HG03460 (cell line): Measurements from ENCODE around the gene HOXB6.

Source experiments
- ATAC-seq: cut with Tn5 transposase; IDR thresholded peaks from one replicate; pipeline ENCODE4 v1.9.1; 2021; ENCODE audit not compliant: unreplicated experiment

The HOXB6 gene

DNA sequence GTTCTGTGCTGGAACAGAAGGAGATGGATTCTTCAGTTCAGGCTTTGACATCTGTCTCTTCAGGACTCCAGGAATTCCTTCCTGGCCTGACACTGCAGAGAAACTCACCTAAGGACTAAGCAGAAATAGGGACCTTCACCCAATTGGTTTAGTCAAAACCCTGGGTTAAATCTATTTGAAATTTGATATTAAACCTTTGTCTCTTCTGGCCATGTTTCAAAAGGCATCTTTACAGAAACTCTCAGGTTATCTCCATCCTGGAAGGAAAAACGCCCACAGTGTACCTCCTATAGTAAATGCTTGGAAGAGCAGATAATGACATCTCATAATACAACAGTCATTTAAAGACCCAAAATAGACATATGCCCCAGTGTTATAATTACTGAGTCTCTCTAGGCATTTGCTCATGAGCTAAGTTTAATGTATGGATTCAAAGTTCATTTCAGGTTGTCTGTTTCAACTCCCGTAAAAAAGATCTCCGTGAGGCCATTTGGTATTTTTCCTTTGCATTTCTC, 21.0 kb downstream of the HOXB6 start:
- ATAC-seq = no peak

DNA sequence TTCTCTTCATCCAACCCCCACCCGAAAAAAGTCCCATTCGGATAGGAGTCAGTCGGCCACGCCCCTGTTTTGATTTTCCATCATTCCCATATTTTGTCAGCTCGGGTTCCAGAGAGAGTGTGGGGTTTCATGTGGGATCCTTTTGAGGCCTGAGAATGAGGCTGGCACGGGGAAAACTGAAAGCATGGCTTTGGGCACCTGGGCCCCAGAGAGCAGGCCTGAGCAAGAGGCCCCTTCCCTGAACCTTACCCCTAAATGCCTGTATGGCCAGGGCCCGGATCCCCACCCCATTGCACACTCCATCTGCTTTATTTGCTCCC, 22.1 kb downstream of the HOXB6 start:
- no peak for ATAC-seq

DNA sequence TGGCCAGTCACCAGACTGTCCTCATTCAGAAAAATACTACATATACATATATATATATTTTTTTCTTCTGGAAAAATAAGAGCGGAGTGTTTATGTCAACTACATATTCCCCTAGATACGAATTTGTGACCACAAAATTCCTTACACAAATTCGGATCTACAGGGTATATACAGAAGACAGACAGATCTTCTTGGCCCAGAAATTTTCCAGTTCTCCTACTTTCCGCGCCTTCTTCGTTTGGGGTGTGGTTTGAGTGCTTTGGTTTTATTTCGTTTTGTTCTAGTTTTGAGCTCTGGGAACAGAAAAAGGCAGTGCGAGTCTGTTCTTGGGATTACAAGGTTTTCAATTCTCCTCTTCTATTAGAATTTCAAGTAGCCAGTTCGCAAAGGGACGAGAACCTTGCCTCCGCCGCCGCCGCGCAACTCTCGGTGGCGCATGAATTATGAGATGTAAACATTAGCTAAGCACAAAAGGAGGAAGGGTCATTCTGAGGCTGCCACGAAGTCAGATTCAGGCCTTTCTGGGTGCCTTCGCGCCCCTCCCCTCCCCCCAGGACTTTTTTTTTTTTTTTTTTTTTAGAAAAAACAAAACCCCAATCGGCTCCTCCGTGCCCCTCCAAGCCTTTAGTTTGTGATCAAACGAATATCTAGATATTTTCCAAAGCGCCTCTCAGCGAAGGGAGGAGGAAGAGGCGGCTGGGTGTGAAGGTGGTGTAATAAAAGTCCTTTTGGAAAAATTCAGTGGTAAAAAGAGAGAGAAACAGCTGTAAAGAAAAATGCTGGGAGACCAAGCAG, 24.8 kb downstream of the HOXB6 start:
- ATAC-seq = no peak

DNA sequence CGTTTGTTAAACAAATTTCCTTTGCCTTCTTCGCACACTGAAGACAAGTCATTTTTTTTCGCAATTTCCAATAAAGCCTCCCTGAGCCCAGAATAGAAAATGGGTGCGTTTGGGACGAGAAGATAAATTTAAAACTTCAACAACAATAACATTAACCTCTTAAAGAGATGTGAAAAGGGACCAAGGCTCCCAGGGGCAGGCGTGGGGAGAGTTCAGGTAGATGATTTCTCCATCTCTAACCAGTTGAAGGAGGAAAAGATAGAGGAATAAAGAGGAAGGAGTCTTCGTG, 25.4 kb downstream of the HOXB6 start:
- no peak for ATAC-seq

DNA sequence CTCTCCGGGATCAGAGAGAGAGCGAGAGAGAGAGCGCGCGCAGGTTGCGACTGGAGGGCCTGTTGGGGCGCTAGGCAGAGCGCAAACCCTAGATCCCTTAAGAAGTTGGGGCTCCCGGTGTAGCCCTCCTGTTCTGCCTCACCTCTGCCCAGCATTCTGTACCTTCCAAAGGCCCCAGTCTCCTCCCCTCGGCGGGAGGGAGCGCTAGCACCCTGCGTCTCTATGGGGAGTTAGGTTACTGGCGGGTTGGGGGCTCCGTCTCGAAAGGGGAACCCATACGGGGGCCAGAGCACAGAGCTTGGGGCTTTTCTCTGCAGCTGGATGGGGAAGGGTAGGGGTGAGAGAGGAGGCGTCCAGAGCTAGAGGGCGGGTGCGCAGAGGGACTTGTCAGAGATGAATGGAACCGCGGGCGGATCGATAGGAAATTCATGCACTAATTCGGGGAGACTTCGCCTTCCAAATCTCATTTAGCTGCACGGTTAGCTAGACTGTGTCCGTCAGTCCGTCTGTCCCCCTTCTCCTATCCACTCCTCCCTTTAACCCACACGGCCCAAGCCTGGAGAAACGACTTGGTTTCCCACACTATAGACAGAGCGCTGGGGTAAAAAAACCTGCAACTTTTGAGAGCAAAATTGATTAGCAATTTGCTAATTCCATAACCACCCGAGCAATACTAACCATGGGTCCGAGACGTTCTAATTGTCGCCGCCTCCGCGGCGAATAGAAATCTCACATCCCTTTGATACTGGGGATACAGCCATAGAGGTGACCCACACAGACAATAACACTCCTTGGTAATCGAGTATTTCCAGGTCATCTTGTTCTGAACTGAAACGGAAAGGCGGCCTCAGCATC, 25.9 kb downstream of the HOXB6 start:
- ATAC-seq = peak; percentile 5

DNA sequence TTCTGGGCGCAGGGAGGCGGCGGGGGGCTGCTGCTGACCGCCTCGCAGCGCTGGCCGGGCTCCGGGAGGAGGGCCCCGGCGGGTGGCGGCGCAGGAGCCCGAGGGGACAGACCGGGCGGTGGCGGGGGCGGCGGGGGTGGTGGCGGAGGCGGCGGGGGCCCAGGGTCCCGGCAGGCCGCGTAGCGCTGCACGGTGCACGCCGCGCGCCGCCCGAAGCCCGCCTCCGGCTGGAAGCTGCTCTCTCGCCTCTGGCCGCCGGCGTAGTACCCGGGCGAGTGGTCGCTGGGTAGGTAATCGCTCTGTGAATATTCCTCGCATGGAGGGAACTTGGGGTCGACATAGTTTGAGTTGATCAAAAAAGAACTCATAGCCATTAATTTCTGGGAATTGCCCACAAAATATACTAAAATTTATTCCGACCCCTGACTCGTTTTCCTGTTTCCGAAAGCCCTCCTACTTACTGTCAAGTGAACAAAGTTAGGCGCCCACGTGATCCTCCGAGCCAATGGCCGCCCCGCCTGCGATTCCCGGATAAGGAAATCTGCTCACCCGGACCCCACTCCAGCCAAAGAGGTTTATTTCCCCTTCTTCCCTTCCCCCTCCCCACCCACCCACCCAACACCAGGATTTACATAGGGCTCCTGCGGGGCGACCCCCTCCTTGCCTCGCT, 26.7 kb downstream of the HOXB6 start, which contains the start of gene HOXB4:
TSS of gene HOXB4 (minus strand) at position 405 of the 670 bp plus-strand sequence. CDS start at position 374, 31 bp downstream.
- peak; percentile 57 for ATAC-seq

DNA sequence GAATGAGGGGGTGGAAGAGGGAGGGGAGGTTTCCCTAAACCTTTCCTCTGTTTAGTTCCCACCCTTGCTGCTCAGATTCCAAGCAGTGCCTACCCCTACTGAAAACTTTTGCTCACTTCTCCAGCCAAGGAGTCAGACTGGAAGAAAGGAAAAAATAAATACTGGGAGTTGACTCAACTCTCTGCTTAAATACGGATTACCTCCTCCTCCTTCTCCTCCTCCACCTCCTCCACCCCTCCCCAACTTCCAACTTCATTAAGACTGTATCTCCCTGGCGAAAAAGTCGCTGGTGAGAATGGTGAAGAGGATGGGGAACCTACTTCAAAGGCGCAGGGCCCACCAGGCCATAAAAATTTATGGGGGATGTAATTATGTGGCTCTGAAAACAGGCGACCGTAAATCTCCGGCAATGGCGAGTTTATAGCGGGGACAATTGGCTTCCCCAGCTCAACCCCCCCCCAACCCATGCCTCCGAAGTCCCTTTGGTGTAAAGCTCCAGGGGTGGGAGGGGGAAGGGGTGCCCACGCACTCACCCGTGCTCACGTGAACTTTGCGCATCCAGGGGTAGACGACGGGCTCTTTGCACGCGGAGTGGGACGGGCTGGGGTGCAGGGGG, 27.3 kb downstream of the HOXB6 start:
- no peak for ATAC-seq

DNA sequence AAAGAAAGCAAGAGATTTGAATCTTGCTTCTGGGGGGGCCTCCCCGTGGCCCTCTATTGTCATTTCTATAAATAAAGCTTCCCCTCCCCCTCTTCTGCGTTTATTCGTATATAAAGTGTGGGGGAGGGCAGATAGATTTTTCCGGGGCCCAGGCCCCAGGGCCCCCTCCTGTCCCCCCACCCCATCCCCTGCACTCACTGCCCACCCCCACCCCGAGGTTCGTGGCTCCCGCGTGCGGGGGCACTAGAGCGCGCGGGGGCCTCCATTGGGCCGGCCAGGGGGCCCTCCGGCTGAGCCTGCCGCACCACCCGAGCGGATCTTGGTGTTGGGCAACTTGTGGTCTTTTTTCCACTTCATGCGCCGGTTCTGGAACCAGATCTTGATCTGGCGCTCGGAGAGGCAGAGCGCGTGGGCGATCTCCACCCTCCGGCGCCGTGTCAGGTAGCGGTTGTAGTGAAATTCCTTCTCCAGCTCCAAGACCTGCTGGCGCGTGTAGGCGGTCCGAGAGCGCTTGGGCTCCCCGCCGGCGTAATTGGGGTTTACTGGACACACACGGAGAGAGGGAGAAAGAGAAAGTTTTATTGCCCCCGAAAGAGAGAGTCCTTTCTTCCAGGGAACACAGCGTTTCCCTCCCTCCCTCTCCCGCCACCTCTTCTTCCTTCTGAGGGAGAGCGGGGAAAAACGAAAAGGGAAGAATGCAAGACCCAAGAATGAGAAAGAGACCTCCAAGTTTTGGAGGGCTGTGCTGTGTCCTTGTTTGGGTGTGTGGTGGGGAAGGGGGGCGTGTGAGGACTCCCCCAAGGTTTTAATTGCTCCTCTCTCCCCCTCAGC, 28.1 kb downstream of the HOXB6 start:
- ATAC-seq = no peak

DNA sequence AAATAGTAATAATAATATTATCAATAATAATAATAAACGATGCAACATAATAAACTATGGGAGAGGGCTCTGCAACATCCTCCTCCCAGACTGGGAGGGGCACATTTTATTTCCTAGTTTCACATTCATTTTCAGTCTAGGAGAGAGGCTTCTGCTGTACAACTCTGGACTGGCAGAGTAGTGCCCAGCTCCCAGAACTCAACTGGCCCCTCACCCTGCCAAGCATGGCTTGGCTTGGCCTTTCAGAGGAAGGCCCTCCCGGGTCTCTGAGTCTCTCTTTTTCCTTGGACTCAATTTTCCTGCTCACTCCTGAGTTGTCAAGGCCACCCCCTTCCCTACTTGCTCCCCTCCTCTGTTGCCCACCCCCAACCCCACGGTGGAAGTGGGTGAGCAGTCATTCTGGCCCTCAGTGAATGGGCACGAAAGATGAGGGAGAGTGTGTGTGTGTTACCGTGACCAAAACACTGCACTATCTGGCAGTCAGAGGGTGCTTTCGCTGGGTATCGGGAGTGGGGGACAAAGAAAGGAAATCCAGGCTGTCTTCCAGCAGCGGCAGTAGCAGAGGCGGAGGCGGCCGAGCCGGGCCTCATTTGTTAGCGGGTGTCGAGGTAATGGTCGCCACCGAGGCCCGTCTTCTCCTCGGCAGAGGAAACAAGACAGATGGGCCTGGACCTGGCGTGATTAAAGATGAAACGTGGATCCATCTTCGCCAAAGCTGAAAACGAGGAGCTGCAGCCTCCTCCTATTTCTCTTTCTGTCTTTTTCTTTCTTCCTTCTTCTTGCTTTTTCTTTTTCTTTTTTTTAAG, 28.9 kb downstream of the HOXB6 start:
- ATAC-seq = no peak

DNA sequence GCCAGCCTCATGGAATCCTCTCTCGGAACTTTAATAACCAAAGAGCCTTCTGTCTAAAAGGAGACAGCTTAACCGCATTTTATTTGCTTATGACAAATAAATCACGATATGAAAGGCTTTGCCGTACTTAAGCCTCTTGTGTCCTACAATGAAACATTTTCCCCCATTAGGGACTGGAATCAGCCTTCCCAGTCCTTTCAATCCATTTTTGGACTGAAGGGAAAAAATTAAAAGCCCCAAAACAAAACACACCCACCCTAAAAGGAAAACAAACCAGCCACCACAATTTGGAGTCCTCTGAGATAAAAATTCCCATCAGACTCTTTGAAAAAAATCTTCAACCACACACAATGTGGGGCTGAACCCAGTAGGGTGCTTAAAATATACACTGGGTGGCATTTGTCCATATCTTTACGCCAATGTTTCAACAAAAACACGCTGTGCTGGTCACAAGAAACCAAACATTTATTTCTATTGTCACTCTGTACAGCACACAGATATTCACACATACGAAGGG, 29.7 kb downstream of the HOXB6 start:
- ATAC-seq = no peak

DNA sequence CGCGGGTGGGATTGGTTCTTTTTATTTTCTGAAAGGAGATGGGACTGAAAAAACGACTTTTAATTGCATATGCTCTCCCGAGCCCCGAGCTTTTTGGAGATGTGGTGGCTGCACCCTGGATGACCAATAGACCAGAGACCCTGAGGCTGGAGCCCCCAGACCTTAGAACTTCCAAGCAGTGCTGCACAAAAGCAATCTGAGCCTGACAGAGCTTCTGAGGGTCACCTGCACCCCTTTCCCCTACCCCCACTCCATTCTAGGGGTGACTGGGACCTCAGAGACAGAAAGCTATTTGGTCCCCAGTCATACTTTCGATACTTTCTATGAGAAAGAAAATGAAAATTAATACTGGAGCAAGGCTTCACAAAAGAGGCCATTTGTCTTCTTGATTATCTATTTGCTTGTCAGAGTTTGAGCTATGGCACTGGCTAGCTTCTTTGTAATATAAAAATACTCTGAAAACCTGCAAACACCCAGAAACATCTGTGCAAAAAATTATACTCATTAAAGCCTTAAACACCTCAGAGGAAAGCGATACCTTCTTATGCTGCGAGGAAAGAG, 30.2 kb downstream of the HOXB6 start:
- no peak for ATAC-seq

DNA sequence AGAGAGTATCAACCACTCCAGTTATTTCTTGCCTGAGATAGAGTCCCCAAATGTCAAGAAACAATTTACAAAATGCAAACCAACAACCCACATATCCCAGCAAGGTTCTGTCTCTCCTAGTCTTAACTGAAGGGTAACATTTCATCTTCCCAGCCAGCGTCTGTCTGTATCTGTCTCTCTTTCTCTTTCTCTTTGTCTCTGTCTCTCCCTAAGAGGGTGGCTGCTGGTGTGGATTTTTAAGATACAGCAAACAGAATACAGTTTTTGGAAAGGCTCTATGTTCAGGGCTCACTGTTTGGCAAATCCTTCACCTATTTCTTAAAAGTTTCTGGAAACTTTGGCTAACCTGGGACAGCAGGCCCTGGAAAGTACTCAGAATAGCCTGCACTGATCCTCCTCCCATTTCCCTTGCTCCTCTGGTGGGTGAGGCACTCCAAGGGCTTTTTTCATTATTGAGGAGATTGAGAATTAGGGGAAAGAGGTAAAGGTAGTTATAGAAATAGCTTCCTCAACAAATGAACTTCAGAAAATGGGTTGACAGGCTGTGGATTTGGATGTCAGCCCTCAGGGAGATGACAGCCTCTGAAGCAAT, 32.9 kb downstream of the HOXB6 start:
- no peak for ATAC-seq

DNA sequence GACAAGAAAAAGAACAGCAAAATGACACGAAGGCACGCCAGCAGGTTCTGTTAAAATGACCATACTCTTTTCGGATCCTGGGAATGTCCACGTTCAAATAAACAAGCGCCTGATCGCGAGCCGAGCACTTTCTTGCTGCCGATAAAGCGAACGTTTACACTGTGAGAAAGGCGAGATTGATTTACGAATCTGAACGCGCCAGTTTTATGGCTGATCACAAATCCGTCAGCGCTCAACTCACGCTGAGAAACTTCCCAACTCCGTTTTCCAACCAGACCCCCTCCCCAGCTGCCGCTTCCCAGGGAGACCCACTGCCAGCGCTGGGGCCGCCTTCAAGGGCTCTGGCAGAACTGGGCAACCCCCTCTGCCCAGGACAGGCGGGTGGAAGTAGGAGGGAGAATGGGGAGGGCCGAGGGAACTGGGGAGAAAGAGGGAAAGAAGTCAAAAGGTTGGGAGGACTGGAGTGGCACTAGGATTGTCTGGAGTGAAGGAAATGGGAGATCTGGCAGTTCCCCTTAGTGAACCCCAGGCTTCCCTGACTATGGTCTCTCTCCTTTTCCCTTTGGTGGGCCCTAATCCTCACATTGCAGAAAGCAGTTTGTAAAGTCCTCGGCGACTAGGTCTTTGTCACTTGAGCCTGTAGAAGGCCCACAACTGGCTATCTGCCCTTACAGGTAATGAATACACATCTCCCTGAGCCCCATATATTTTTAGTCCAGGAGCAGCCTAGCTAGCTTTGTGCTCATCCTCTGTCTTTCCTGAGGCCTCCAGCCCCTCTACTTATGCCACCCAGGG, 33.6 kb downstream of the HOXB6 start:
- ATAC-seq = no peak

DNA sequence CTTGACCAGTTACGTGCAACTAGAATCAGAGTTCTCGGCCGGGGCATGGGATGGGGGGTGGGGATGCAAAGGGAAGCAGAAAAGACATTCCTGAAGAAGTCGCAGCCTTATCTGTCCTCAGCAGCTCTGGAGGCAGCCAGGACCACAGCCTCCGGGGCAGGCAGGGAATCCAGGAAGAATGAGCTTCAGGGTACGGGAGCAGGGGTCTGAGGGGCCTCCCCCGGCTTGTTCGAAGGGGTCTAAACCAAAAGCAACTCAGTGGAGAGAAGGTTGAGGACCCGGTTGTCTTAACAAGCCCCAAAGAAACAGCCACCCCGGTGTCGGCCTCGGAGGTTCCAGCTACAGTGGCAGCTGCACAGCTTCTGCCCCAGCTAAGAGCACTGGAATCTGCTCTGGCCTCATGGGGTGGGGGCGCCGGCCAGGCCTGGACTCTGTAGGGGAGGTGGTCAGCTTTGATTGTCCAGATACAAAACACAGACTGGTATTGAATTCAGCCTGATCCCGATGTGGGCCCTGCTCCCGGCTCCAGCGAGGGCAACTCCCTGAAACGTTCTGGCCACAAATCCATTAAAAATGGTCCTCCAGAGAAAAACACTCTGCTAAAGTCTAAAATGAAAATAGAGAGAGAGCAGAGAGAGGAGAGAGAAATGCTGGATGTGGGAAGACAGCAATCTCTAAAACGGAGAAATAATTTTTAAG, 34.3 kb downstream of the HOXB6 start:
- no peak for ATAC-seq

DNA sequence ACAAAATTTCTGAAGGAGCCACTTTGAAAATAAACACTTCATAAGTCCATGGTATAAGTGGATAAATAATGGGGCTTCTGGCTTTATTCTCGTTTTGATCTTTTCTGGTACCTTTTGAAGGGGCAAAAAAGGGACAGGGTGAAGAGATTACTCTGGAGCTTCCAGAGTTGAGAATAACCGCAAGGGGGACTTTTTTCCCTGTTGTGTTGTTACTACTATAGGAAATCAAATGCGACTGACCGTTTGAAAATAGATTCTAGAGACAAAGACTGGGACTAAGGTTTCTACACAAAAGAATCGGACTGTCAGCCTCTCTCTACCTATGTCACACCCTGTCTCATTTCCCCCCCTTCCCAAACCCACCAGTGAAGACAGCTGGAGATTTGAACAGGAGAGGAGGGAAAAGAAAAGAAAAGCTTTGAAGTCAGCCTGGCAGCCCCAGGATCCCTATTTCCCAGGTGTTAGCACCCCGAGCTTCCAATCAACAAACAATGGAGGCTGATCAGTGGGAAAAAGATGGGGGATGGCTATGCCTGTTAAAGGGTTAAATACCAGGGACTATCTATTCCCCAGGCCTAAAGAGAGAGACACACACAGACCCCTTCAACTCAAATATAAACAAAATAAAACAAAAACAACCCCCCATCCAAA, 35.0 kb downstream of the HOXB6 start:
- no peak for ATAC-seq

DNA sequence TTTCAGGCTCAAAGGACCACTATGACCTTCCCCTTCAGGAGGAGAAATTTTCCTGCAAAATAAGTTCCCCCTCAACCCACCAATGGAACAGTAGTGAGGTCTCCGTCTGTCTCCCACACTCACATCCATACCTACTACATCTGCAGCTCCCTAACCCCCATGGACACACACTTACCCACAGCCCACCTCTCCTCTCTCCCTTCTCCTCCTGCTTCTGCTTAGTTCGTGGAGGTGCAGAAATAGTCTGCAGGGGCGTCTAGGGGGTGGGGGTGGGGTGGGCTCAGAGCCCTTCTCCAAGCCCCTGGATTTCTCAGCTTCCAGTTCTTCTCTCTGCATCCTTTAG, 35.6 kb downstream of the HOXB6 start:
- ATAC-seq = no peak
